HG02798 (cell line): ENCODE data around the gene SMCHD1.
A peak's percentile ranks its signal among the peaks of the same experiment; 100 is the strongest.

Experiments used
- ATAC-seq: cut with Tn5 transposase; IDR thresholded peaks from one replicate; pipeline ENCODE4 v1.9.1; 2021; ENCODE audit warnings: mild to moderate bottlenecking; ENCODE audit not compliant: unreplicated experiment, poor library complexity

Gene SMCHD1

GRCh38 chr18:2655178-2655953, at the start of gene SMCHD1:
SMCHD1 (plus strand) TSS chr18:2655726; CDS start chr18:2656076, 350 bp downstream.
- ATAC-seq, result peak; percentile 84

- no peak for ATAC-seq
These were observed 49.2 kb upstream of the SMCHD1 start for GRCh38 chr18:2606335-2606734.

GRCh38 chr18:2609604-2610003, 45.9 kb upstream of the SMCHD1 start:
- ATAC-seq, result no peak

GRCh38 chr18:2610549-2610948, 45.0 kb upstream of the SMCHD1 start:
- ATAC-seq, result no peak

GRCh38 chr18:2612996-2613395, 42.5 kb upstream of the SMCHD1 start:
- ATAC-seq, result no peak

GRCh38 chr18:2617401-2617998, 38.0 kb upstream of the SMCHD1 start:
- ATAC-seq, result no peak

- ATAC-seq, result no peak
These were observed 37.5 kb upstream of the SMCHD1 start for GRCh38 chr18:2618009-2618408.

- no peak for ATAC-seq
These were observed 30.3 kb upstream of the SMCHD1 start for GRCh38 chr18:2625217-2625616.

- peak; percentile 76 for ATAC-seq
These were observed 27.7 kb upstream of the SMCHD1 start for GRCh38 chr18:2627821-2628276.

- ATAC-seq, result no peak
These were observed 26.5 kb upstream of the SMCHD1 start for GRCh38 chr18:2629003-2629402.

GRCh38 chr18:2635586-2635985, 19.9 kb upstream of the SMCHD1 start:
- no peak for ATAC-seq

GRCh38 chr18:2636126-2636631, 19.3 kb upstream of the SMCHD1 start:
- ATAC-seq, result peak; percentile 9

- ATAC-seq, result peak; percentile 79
These were observed 13.9 kb upstream of the SMCHD1 start for GRCh38 chr18:2641638-2642037.

GRCh38 chr18:2642771-2643170, 12.8 kb upstream of the SMCHD1 start:
- no peak for ATAC-seq

GRCh38 chr18:2644535-2644934, 11.0 kb upstream of the SMCHD1 start:
- no peak for ATAC-seq

GRCh38 chr18:2651981-2652380, 3.5 kb upstream of the SMCHD1 start:
- no peak for ATAC-seq

GRCh38 chr18:2653467-2653866, 2.1 kb upstream of the SMCHD1 start:
- ATAC-seq, result no peak

- ATAC-seq, result no peak
These were observed 1.2 kb upstream of the SMCHD1 start for GRCh38 chr18:2654169-2654927.

GRCh38 chr18:2654928-2655177, 673 bp upstream of the SMCHD1 start:
- peak; percentile 38 for ATAC-seq

GRCh38 chr18:2655954-2656236, 369 bp downstream of the SMCHD1 start:
- ATAC-seq, result no peak

GRCh38 chr18:2656237-2656980, 883 bp downstream of the SMCHD1 start:
- ATAC-seq, result peak; percentile 6
